Heart left ventricle (tissue), 13 donors: ENCODE results near the gene CC2D2A.

ENCODE experiments used
- POLR2A ChIP-seq, 2 donors: fragments of 450-650 bp; IDR thresholded peaks; one replicate each; pipeline ENCODE4 v1.6.1; 2017; ENCODE audit warnings: antibody characterized with exemption in 2 of 2, mild to moderate bottlenecking in 2 of 2, moderate library complexity in 2 of 2
- TF ChIP-seq, protein P1 (sequence below), 12 donors: fragments of 200-600 bp; sonication (generic) in 4 of 12; IDR thresholded peaks; one replicate each; pipeline versions ENCODE4 v1.5.0 to v1.8.0; 2018 to 2022; ENCODE audit warnings: antibody characterized with exemption in 12 of 12, mild to moderate bottlenecking in 5 of 12
- donor health status: ischemic (EF 13 %, LVEDD 7.1; RV severe dilation, severe dysfunction).
- donor health status: DM: no; HTN: yes; CAD: no.
- donor health status: DM: no; HTN: no; CAD: no.
- donor health status: ischemic (EF 25% LVEDD 6.9; RV normal size, moderate dysfunction).
- donor health status: ischemic (EF 25% LVEDD 5.7; RV mildly dilated, moderate dysfunction).
- donor health status: ischemic (EF 35%, LVEDD 5.7; RV mildly dilated, moderate dysfunction).
- donor health status: nonischemic (EF 11% LVEDD 7.7; RV severe dilation, severe dysfunction).
- donor health status: DM: yes; HTN: yes; CAD: no.
- donor health status: PGD.
- donor health status: ischemic (EF 29% LVEDD 5.4; RV normal size, mild dysfunction).
- donor health status: nonischemic (EF 23%, LVEDD 6.1; RV moderate dilation, normal function).

DNA sequence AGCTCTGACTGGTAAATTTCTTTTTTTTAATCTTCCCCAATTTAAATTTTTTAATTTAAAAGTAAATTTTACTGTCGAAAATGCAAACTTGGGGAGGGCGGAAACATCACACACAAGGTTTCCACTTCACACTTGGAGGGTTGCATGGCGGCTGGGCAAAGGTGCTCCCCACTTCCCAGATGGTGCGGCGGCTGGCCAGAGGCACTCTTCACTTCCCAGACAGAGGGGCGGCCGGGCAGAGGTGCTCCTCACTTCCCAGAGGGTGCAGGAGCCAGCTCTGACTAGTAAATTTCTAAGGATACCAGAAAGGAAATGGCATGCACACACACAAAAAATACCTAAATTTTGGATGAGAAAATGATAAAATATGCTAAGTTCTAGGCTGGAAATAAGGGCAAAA lies 25.4 kb upstream of the CC2D2A start:
- TF ChIP-seq, protein P1, sequence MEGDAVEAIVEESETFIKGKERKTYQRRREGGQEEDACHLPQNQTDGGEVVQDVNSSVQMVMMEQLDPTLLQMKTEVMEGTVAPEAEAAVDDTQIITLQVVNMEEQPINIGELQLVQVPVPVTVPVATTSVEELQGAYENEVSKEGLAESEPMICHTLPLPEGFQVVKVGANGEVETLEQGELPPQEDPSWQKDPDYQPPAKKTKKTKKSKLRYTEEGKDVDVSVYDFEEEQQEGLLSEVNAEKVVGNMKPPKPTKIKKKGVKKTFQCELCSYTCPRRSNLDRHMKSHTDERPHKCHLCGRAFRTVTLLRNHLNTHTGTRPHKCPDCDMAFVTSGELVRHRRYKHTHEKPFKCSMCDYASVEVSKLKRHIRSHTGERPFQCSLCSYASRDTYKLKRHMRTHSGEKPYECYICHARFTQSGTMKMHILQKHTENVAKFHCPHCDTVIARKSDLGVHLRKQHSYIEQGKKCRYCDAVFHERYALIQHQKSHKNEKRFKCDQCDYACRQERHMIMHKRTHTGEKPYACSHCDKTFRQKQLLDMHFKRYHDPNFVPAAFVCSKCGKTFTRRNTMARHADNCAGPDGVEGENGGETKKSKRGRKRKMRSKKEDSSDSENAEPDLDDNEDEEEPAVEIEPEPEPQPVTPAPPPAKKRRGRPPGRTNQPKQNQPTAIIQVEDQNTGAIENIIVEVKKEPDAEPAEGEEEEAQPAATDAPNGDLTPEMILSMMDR (IDR thresholded peaks at IDR 0.05) = no peak
- TF ChIP-seq POLR2A (IDR thresholded peaks at IDR 0.05) = no peak
